Mesendoderm (in vitro differentiated cells): Measurements from ENCODE around the gene NRG3.

ENCODE experiments used
- DNase-seq: peaks from one replicate; pipeline ENCODE4 v3.0.0; 2013
- H2AK5ac ChIP-seq: 2 replicates; pipeline ENCODE4 v1.6.1; 2013; ENCODE audit warnings: low read length, inconsistent platforms
- H2BK120ac ChIP-seq: 2 replicates; pipeline ENCODE4 v1.6.1; 2013; ENCODE audit warnings: low read depth, mild to moderate bottlenecking, low read length, moderate library complexity, mixed read lengths
- H2BK15ac ChIP-seq: replicated peaks from 2 replicates; pipeline ENCODE4 v1.6.1; 2013; ENCODE audit warnings: low read depth, mild to moderate bottlenecking, moderate library complexity
- H2BK5ac ChIP-seq: 2 replicates; pipeline ENCODE4 v1.6.1; 2013; ENCODE audit warnings: low read length, inconsistent platforms
- H3K18ac ChIP-seq: 2 replicates; pipeline ENCODE4 v1.6.1; 2013; ENCODE audit warnings: mild to moderate bottlenecking, low read length, mixed read lengths
- H3K23ac ChIP-seq: one replicate; pipeline ENCODE4 v1.6.1; 2013; ENCODE audit warnings: low read length
- H3K27ac ChIP-seq: 2 replicates; pipeline ENCODE4 v1.5.1; 2013; ENCODE audit warnings: low read depth, mild to moderate bottlenecking, inconsistent platforms, low read length, moderate library complexity
- H3K27me3 ChIP-seq: 2 replicates; pipeline ENCODE4 v1.6.1; 2013; ENCODE audit warnings: low read length, control low read depth, mild to moderate bottlenecking, inconsistent platforms; ENCODE audit not compliant: insufficient read depth, poor library complexity
- H3K36me3 ChIP-seq: 2 replicates; pipeline ENCODE4 v1.6.1; 2013; ENCODE audit warnings: low read length, inconsistent platforms; ENCODE audit not compliant: control insufficient read depth, insufficient read depth
- H3K4ac ChIP-seq: one replicate; pipeline ENCODE4 v1.6.1; 2013; ENCODE audit warnings: low read depth, mild to moderate bottlenecking, low read length, moderate library complexity
- H3K4me1 ChIP-seq: 2 replicates; pipeline ENCODE4 v1.6.1; 2013; ENCODE audit warnings: low read depth, low read length, inconsistent platforms; ENCODE audit not compliant: control insufficient read depth
- H3K4me2 ChIP-seq: 2 replicates; pipeline ENCODE4 v1.6.1; 2013; ENCODE audit warnings: low read length
- H3K4me3 ChIP-seq: 2 replicates; pipeline ENCODE4 v1.5.1; 2013; ENCODE audit warnings: mild to moderate bottlenecking, low read length
- H3K56ac ChIP-seq: one replicate; pipeline ENCODE4 v1.6.1; 2013; ENCODE audit warnings: low read length
- H3K79me1 ChIP-seq: 2 replicates; pipeline ENCODE4 v1.6.1; 2013; ENCODE audit warnings: low read length, inconsistent platforms
- H3K79me2 ChIP-seq: 2 replicates; pipeline ENCODE4 v1.6.1; 2013; ENCODE audit warnings: mild to moderate bottlenecking, low read length; ENCODE audit not compliant: control insufficient read depth, insufficient read depth
- H3K9ac ChIP-seq: 2 replicates; pipeline ENCODE4 v1.6.1; 2013; ENCODE audit warnings: low read length, inconsistent platforms
- H4K5ac ChIP-seq: one replicate; pipeline ENCODE4 v1.6.1; 2013; ENCODE audit warnings: low read length
- H4K8ac ChIP-seq: one replicate; pipeline ENCODE4 v1.6.1; 2013; ENCODE audit warnings: low read depth, mild to moderate bottlenecking, control low read depth, low read length, moderate library complexity
- WGBS: extraction: QIAGEN DNeasy Blood & Tissue Kit; methylation state at CpG from one replicate; pipeline ENCODE4 v1.1.7; 2013; ENCODE audit warnings: low lambda C conversion rate, missing lambda C conversion rate; ENCODE audit not compliant: insufficient coverage; ENCODE audit errors: extremely low coverage; 5-methylcytosine and 5-hydroxymethylcytosine counted together

NRG3 gene

GRCh38 chr10:82072124-82072523 is 197.1 kb downstream of the NRG3 start:
- Histone ChIP-seq H3K56ac (no peak overlapping the region), H4K8ac (no peak overlapping the region), H3K9ac (no peak overlapping the region), H2BK15ac (no peak overlapping the region), H3K36me3 (no peaks in the 10 kb centered on the region), H3K4ac (no peak overlapping the region), H2BK5ac (no peak overlapping the region), H3K27ac (no peak overlapping the region), H3K4me3 (no peak overlapping the region), H3K4me1 (no peaks in the 10 kb centered on the region), H3K79me2 (no peaks in the 10 kb centered on the region), H3K23ac (no peak overlapping the region), H3K18ac (no peak overlapping the region), H2AK5ac (no peak overlapping the region), H2BK120ac (no peak overlapping the region), H3K4me2 (no peak overlapping the region), H3K79me1 (no peaks in the 10 kb centered on the region), H3K27me3 (no peaks in the 10 kb centered on the region), H4K5ac (no peak overlapping the region)
- WGBS = no CpG with 5 or more reads among the region's 4 CpGs
- no peak for DNase-seq

- Histone ChIP-seq H3K23ac (no peak overlapping the region), H3K4me2 (no peak overlapping the region), H3K36me3 (no peaks in the 10 kb centered on the region), H3K4me1 (no peaks in the 10 kb centered on the region), H3K56ac (no peak overlapping the region), H3K9ac (no peak overlapping the region), H2AK5ac (no peak overlapping the region), H3K18ac (no peak overlapping the region), H3K79me2 (no peaks in the 10 kb centered on the region), H3K27ac (no peak overlapping the region), H3K79me1 (no peaks in the 10 kb centered on the region), H3K4ac (no peak overlapping the region), H2BK5ac (no peak overlapping the region), H2BK15ac (no peak overlapping the region), H3K27me3 (no peaks in the 10 kb centered on the region), H2BK120ac (no peak overlapping the region), H4K5ac (no peak overlapping the region), H3K4me3 (no peak overlapping the region), H4K8ac (no peak overlapping the region)
- WGBS = no CpG with 5 or more reads among the region's 3 CpGs
- DNase-seq = no peak
Measured at GRCh38 chr10:82075605-82076004, 200.6 kb downstream of the NRG3 start.

- no peak overlapping the region for H3K9ac ChIP-seq
- no peak overlapping the region for H2BK120ac ChIP-seq
Measured at GRCh38 chr10:82084496-82084895, 209.5 kb downstream of the NRG3 start.

GRCh38 chr10:82084904-82085303 is 209.9 kb downstream of the NRG3 start:
- Histone ChIP-seq H3K4me1 (no peaks in the 10 kb centered on the region), H3K27me3 (no peaks in the 10 kb centered on the region), H3K79me2 (no peaks in the 10 kb centered on the region), H3K23ac (no peak overlapping the region), H3K79me1 (no peaks in the 10 kb centered on the region), H3K27ac (no peak overlapping the region), H2BK120ac (no peak overlapping the region), H3K4me3 (no peak overlapping the region), H3K4me2 (no peak overlapping the region), H4K8ac (no peak overlapping the region), H3K56ac (no peak overlapping the region), H3K18ac (no peak overlapping the region), H2BK5ac (no peak overlapping the region), H3K9ac (no peak overlapping the region), H2AK5ac (no peak overlapping the region), H4K5ac (no peak overlapping the region), H3K36me3 (no peaks in the 10 kb centered on the region), H2BK15ac (no peak overlapping the region), H3K4ac (no peak overlapping the region)
- WGBS = no CpG with 5 or more reads among the region's 7 CpGs
- DNase-seq = peak; percentile 48

More at GRCh38 chr10:82084496-82084895, 209.5 kb downstream of the NRG3 start:
- Histone ChIP-seq H2BK15ac (no peak overlapping the region), H3K79me1 (no peaks in the 10 kb centered on the region), H4K5ac (no peak overlapping the region), H3K23ac (no peak overlapping the region), H3K4me3 (no peak overlapping the region), H3K36me3 (no peaks in the 10 kb centered on the region), H4K8ac (no peak overlapping the region), H3K18ac (no peak overlapping the region), H2BK5ac (no peak overlapping the region), H3K27me3 (no peaks in the 10 kb centered on the region), H3K56ac (no peak overlapping the region), H3K4ac (no peak overlapping the region), H3K79me2 (no peaks in the 10 kb centered on the region), H3K4me1 (no peaks in the 10 kb centered on the region), H2AK5ac (no peak overlapping the region), H3K4me2 (no peak overlapping the region), H3K27ac (no peak overlapping the region)
- WGBS = no CpG with 5 or more reads among the region's 2 CpGs
- no peak for DNase-seq

GRCh38 chr10:82089327-82089726 is 214.3 kb downstream of the NRG3 start:
- H3K56ac ChIP-seq = no peak overlapping the region
- no peak overlapping the region for H2BK120ac ChIP-seq
- H4K8ac ChIP-seq = no peak overlapping the region
- H3K4ac ChIP-seq = no peak overlapping the region
- no peaks in the 10 kb centered on the region for H3K27me3 ChIP-seq
- H2AK5ac ChIP-seq = no peak overlapping the region
- no peak overlapping the region for H3K9ac ChIP-seq
- no peaks in the 10 kb centered on the region for H3K4me1 ChIP-seq
- no peak overlapping the region for H3K4me3 ChIP-seq
- no CpG with 5 or more reads among the region's 2 CpGs for WGBS
- no peaks in the 10 kb centered on the region for H3K79me1 ChIP-seq
- no peaks in the 10 kb centered on the region for H3K79me2 ChIP-seq
- no peak overlapping the region for H3K4me2 ChIP-seq
- DNase-seq = peak; percentile 71
- no peak overlapping the region for H4K5ac ChIP-seq
- no peaks in the 10 kb centered on the region for H3K36me3 ChIP-seq
- H2BK5ac ChIP-seq = no peak overlapping the region
- no peak overlapping the region for H3K18ac ChIP-seq
- H3K23ac ChIP-seq = no peak overlapping the region
- no peak overlapping the region for H2BK15ac ChIP-seq
- no peak overlapping the region for H3K27ac ChIP-seq

- no CpG with 5 or more reads among the region's 4 CpGs for WGBS
- Histone ChIP-seq H2BK15ac (no peak overlapping the region), H3K4me2 (no peak overlapping the region), H2BK5ac (no peak overlapping the region), H3K79me2 (no peaks in the 10 kb centered on the region), H3K4me3 (no peak overlapping the region), H3K23ac (no peak overlapping the region), H3K56ac (no peak overlapping the region), H3K18ac (no peak overlapping the region), H4K5ac (no peak overlapping the region), H3K36me3 (no peaks in the 10 kb centered on the region), H3K4me1 (no peaks in the 10 kb centered on the region), H3K27ac (no peak overlapping the region), H4K8ac (no peak overlapping the region), H3K4ac (no peak overlapping the region), H3K27me3 (no peaks in the 10 kb centered on the region), H2BK120ac (no peak overlapping the region), H3K79me1 (no peaks in the 10 kb centered on the region), H3K9ac (no peak overlapping the region), H2AK5ac (no peak overlapping the region)
- no peak for DNase-seq
Measured at GRCh38 chr10:82091413-82091812, 216.4 kb downstream of the NRG3 start.
